Large intestine (tissue), 12 donors: ENCODE results near the gene METTL8. TPM values are rescaled to one million over a fixed set of nuclear protein-coding genes. Genes with fewer than 3 reads are reported as not detected.

Source experiments
- DNase-seq, 2 donors: peaks; one replicate each; pipeline versions ENCODE4 v3.0.0 to v3.0.0-alpha.2; 2013
- H3K27ac ChIP-seq: one replicate; pipeline ENCODE4 v1.5.1; 2013; ENCODE audit warnings: low read length
- H3K27me3 ChIP-seq: 2 replicates; pipeline ENCODE4 v1.6.1; 2013; ENCODE audit warnings: low read length; ENCODE audit not compliant: control insufficient read depth, insufficient read depth
- H3K36me3 ChIP-seq: 2 replicates; pipeline ENCODE4 v1.6.1; 2013; ENCODE audit warnings: low read length; ENCODE audit not compliant: control insufficient read depth, insufficient read depth
- H3K4me1 ChIP-seq: one replicate; pipeline ENCODE4 v1.6.1; 2013; ENCODE audit warnings: low read length; ENCODE audit not compliant: control insufficient read depth, insufficient read depth
- H3K4me3 ChIP-seq: one replicate; pipeline ENCODE4 v1.5.1; 2013; ENCODE audit warnings: low read length
- H3K9me3 ChIP-seq: one replicate; pipeline ENCODE4 v1.6.1; 2013; ENCODE audit warnings: mild to moderate bottlenecking, low read depth, low read length, moderate library complexity; ENCODE audit not compliant: control insufficient read depth
- WGBS: methylation state at CpG from one replicate; pipeline ENCODE4 v1.1.5; 2013; ENCODE audit warnings: low lambda C conversion rate; ENCODE audit not compliant: insufficient coverage; 5-methylcytosine and 5-hydroxymethylcytosine counted together
- long read RNA-seq, 11 donors: transcript quantifications; one replicate each; lab custom pipeline, GENCODE V29; 2026
- polyA plus RNA-seq: library from polyadenylated mRNA; unstranded; fragments of 120-200 nt; gene quantifications from one replicate; pipeline ENCODE4 v1.2.1, GENCODE V29; 2013

METTL8 gene, protein sequence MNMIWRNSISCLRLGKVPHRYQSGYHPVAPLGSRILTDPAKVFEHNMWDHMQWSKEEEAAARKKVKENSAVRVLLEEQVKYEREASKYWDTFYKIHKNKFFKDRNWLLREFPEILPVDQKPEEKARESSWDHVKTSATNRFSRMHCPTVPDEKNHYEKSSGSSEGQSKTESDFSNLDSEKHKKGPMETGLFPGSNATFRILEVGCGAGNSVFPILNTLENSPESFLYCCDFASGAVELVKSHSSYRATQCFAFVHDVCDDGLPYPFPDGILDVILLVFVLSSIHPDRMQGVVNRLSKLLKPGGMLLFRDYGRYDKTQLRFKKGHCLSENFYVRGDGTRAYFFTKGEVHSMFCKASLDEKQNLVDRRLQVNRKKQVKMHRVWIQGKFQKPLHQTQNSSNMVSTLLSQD
- polyA plus RNA-seq, result 14.0 TPM
- long read RNA-seq, donor 1, full-length matches to known transcripts, result 4 of 4 reads
- long read RNA-seq, donor 1, partial matches to known transcripts, result 0 of 4 reads
- long read RNA-seq, donor 1, other reads (novel, unspliced or antisense), result 0 of 4 reads
- long read RNA-seq, donor 2, partial matches to known transcripts, result 0 of 3 reads
- long read RNA-seq, donor 2, other reads (novel, unspliced or antisense), result 0 of 3 reads
- long read RNA-seq, donor 3, result 0 reads
- long read RNA-seq, donor 4, partial matches to known transcripts, result 0 of 1 reads
- long read RNA-seq, donor 4, other reads (novel, unspliced or antisense), result 0 of 1 reads
- long read RNA-seq, donor 5, partial matches to known transcripts, result 0 of 3 reads
- long read RNA-seq, donor 5, other reads (novel, unspliced or antisense), result 0 of 3 reads
- long read RNA-seq, donor 6, full-length matches to known transcripts, result 1 of 1 reads
- long read RNA-seq, donor 6, partial matches to known transcripts, result 0 of 1 reads
- long read RNA-seq, donor 6, other reads (novel, unspliced or antisense), result 0 of 1 reads
- long read RNA-seq, donor 7, partial matches to known transcripts, result 0 of 1 reads
- long read RNA-seq, donor 7, other reads (novel, unspliced or antisense), result 0 of 1 reads
- long read RNA-seq, donor 8, full-length matches to known transcripts, result 7 of 7 reads
- long read RNA-seq, donor 8, partial matches to known transcripts, result 0 of 7 reads
- long read RNA-seq, donor 8, other reads (novel, unspliced or antisense), result 0 of 7 reads
- long read RNA-seq, donor 9, full-length matches to known transcripts, result 3 of 3 reads
- long read RNA-seq, donor 9, partial matches to known transcripts, result 0 of 3 reads
- long read RNA-seq, donor 9, other reads (novel, unspliced or antisense), result 0 of 3 reads
- long read RNA-seq, donor 10, full-length matches to known transcripts, result 3 of 3 reads
- long read RNA-seq, donor 10, partial matches to known transcripts, result 0 of 3 reads
- long read RNA-seq, donor 10, other reads (novel, unspliced or antisense), result 0 of 3 reads
- long read RNA-seq, donor 11, full-length matches to known transcripts, result 4 of 4 reads
- long read RNA-seq, donor 11, partial matches to known transcripts, result 0 of 4 reads
- long read RNA-seq, donor 11, other reads (novel, unspliced or antisense), result 0 of 4 reads

DNA sequence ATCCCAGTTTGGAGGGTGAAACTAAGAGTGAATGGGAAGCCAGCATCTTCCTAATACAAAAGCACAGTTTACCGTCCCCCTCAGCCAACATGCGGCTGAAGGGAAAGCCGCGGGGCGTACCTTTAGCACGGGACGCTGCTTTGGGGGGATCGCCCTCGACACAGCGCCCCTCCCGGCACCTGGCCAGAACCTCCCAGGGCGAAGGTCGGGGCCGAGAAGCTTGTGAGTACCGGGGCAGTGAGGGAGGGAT is at the start of gene METTL8:
Gene METTL8 (minus strand): TSS at position 228 of the 250 bp plus-strand sequence. CDS start 41,805 bp downstream, outside the sequence.
- Histone ChIP-seq H3K36me3 (peaks cover 8% of the 10 kb centered on the region), H3K27ac (peak within 1 kb of the TSS; percentile 100), H3K9me3 (peaks cover 6% of the 10 kb centered on the region), H3K4me1 (peaks cover 16% of the 10 kb centered on the region), H3K27me3 (no peaks in the 10 kb centered on the region), H3K4me3 (peak within 1 kb of the TSS; percentile 78)
- WGBS, result no CpG with 5 or more reads among the region's 15 CpGs
- DNase-seq, result no peak

GRCh38 chr2:171482877-171483276 is 49.1 kb upstream of the METTL8 start:
- Histone ChIP-seq H3K36me3 (peaks cover 5% of the 10 kb centered on the region), H3K4me1 (no peaks in the 10 kb centered on the region), H3K27ac (no peak overlapping the region), H3K27me3 (no peaks in the 10 kb centered on the region), H3K9me3 (no peaks in the 10 kb centered on the region), H3K4me3 (no peak overlapping the region)
- WGBS, result no CpG with 5 or more reads among the region's 3 CpGs
- DNase-seq, result no peak

DNA sequence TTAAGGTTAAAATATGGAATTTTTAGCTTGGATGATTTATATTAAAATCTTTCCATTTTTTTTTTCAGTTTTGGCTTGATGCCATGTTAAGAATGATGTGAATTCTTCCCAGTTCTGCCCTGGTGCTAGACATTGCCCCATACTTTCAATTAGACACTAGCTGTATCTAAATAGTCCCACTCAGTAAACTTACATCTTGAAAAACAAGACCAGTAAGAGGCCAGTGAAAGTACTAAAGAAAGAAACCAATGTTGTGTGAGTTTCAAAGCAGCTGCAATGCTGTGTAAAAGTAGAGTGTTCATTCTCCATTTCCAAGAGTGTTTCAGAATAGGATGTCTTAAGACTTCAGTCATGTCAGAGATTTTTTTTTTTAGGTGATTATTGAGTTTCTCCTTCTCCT is 48.5 kb upstream of the METTL8 start:
- Histone ChIP-seq H3K36me3 (peaks cover 8% of the 10 kb centered on the region), H3K27me3 (no peaks in the 10 kb centered on the region), H3K4me3 (no peak overlapping the region), H3K4me1 (no peaks in the 10 kb centered on the region), H3K9me3 (no peaks in the 10 kb centered on the region), H3K27ac (no peak overlapping the region)
- no peak for DNase-seq

- no peaks in the 10 kb centered on the region for H3K9me3 ChIP-seq
- no CpG with 5 or more reads among the region's 1 CpG for WGBS
Measured at GRCh38 chr2:171480908-171481307, 47.1 kb upstream of the METTL8 start.

DNA sequence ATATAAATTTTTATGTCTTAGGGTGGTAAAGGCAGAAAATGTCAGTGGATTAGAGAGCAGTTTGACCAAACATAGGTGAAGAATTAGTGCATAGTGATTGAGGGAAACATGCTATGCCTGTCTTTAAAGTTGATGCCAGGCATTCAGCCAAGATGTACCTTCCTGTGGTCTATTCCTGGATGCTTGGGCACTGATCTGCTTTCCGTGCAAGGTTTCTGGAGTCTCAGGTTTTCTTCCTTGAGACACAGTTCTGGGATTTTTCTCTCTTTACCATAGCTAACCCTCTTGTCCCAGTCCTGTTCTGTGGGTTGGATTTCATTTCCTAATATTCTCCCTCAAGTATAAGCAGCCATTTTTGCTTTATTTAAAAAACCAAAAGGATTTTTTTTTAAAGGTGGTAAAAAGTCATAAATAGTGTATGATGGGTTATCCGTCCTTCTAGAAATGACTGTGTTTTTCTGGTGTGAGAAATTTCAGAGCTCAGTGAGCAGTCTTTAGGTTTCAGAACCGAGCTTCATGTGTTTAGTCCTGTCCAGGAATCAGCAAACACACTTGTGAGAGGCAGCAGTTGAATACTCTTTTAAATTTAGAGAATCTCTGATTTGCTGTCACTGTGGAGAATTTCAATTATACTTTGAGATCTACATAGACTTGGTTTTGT is 45.5 kb upstream of the METTL8 start:
- Histone ChIP-seq H3K27me3 (no peaks in the 10 kb centered on the region), H3K9me3 (no peaks in the 10 kb centered on the region), H3K36me3 (peaks cover 15% of the 10 kb centered on the region), H3K27ac (no peak overlapping the region), H3K4me3 (no peak overlapping the region), H3K4me1 (no peaks in the 10 kb centered on the region)
- 100% methylated on average over 2 of the region's 3 CpGs for WGBS
- DNase-seq, result no peak

More at GRCh38 chr2:171480908-171481307, 47.1 kb upstream of the METTL8 start:
- H3K4me1 ChIP-seq, result no peaks in the 10 kb centered on the region
- no peak overlapping the region for H3K4me3 ChIP-seq
- H3K27ac ChIP-seq, result no peak overlapping the region
- no peak for DNase-seq
- no peaks in the 10 kb centered on the region for H3K27me3 ChIP-seq
- H3K36me3 ChIP-seq, result peaks cover 8% of the 10 kb centered on the region

GRCh38 chr2:171478345-171478744 is 44.6 kb upstream of the METTL8 start:
- no peaks in the 10 kb centered on the region for H3K4me1 ChIP-seq
- no peaks in the 10 kb centered on the region for H3K27me3 ChIP-seq
- H3K27ac ChIP-seq, result no peak overlapping the region
- no peaks in the 10 kb centered on the region for H3K9me3 ChIP-seq
- H3K36me3 ChIP-seq, result peaks cover 20% of the 10 kb centered on the region
- DNase-seq, result peak in 1 of 2 donors; percentile 19
- H3K4me3 ChIP-seq, result no peak overlapping the region
- no CpG with 5 or more reads among the region's 1 CpG for WGBS

- H3K27ac ChIP-seq, result no peak overlapping the region
- no peaks in the 10 kb centered on the region for H3K4me1 ChIP-seq
- no peak for DNase-seq
- peaks cover 21% of the 10 kb centered on the region for H3K36me3 ChIP-seq
- 60% methylated on average over 1 of the region's 1 CpG for WGBS
- H3K9me3 ChIP-seq, result no peaks in the 10 kb centered on the region
- no peak overlapping the region for H3K4me3 ChIP-seq
- no peaks in the 10 kb centered on the region for H3K27me3 ChIP-seq
Measured at GRCh38 chr2:171475979-171476378, 42.2 kb upstream of the METTL8 start.

DNA sequence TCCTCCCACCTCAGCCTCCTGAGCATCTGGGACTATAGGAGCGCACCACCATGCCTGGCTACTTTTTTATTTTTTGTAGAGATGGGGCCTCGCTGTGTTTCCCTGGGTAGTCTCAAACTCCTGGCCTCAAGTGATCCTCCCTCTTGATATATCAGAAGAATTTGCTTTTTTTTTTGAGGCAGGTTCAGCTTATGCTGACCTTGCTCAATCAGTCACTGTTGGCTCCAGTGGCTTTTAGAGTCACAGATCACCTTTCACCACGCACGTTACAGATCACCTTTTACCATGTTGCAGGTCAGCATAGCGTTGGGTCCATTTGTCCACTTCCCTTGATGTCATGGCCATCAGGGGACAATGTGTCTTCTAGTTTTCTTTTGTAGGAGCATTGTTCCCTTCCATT is 36.3 kb upstream of the METTL8 start:
- Histone ChIP-seq H3K27ac (no peak overlapping the region), H3K9me3 (no peaks in the 10 kb centered on the region), H3K27me3 (no peaks in the 10 kb centered on the region), H3K4me1 (no peaks in the 10 kb centered on the region), H3K4me3 (no peak overlapping the region), H3K36me3 (peaks cover 29% of the 10 kb centered on the region)
- DNase-seq, result no peak
- WGBS, result no CpG with 5 or more reads among the region's 5 CpGs

DNA sequence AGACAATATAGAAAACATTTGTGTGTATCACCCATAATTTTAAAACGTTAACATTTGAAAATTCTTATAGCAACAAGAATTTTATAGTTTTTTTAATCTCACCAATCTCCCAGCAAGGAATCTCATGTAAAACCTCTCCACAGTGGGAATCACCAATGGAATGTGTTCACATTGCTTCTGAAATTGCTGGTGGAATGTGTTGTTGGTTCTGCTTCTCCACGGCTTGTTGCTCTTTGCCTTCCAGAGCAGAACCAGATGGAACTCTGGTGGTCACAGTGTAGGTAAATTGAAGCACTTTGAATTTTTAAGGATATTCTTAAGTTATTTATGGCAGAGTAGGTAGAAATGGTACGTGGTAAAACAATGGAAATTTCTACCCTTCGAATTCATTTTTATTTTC is 35.4 kb upstream of the METTL8 start:
- no peaks in the 10 kb centered on the region for H3K27me3 ChIP-seq
- H3K4me3 ChIP-seq, result no peak overlapping the region
- peaks cover 24% of the 10 kb centered on the region for H3K36me3 ChIP-seq
- 100% methylated on average over 3 of the region's 4 CpGs for WGBS
- H3K27ac ChIP-seq, result no peak overlapping the region
- H3K4me1 ChIP-seq, result no peaks in the 10 kb centered on the region
- no peak for DNase-seq
- H3K9me3 ChIP-seq, result no peaks in the 10 kb centered on the region
